Measurements from ENCODE around the gene PDHB.
A peak's percentile ranks its signal among the peaks of the same experiment; 100 is the strongest.

PDHB gene

GRCh38 chr3:58408906-58409305 is 24.7 kb downstream of the PDHB start:
- Histone ChIP-seq H3K4me3 (ENCODE audit: low read depth, low read length) (no peak overlapping the region), H3K27me3 (replicated peaks) (no peaks in the 10 kb centered on the region), H3K27ac (no peak overlapping the region), H3K36me3 (replicated peaks) (peaks cover 9% of the 10 kb centered on the region)
- DNase-seq = no peak
- TF ChIP-seq CTCF (IDR thresholded peaks at IDR 0.05; ENCODE audit: low read depth, low read length, missing control alignments) = no peak
- in situ Hi-C loops (cut with HindIII; ENCODE audit: low pct_ligation_motif_present, low sequenced_read_pairs) = no loop called here

- Histone ChIP-seq H3K27ac (peak overlapping the region; percentile 10), H3K36me3 (replicated peaks) (peaks cover 4% of the 10 kb centered on the region), H3K4me3 (ENCODE audit: low read depth, low read length) (no peak overlapping the region), H3K27me3 (replicated peaks) (no peaks in the 10 kb centered on the region)
- peak; percentile 56 for DNase-seq
- in situ Hi-C loops (cut with HindIII; ENCODE audit: low pct_ligation_motif_present, low sequenced_read_pairs) = no loop called here
- no peak for TF ChIP-seq CTCF (IDR thresholded peaks at IDR 0.05; ENCODE audit: low read depth, low read length, missing control alignments)
These were observed 29.2 kb downstream of the PDHB start for GRCh38 chr3:58404396-58404795.

DNA sequence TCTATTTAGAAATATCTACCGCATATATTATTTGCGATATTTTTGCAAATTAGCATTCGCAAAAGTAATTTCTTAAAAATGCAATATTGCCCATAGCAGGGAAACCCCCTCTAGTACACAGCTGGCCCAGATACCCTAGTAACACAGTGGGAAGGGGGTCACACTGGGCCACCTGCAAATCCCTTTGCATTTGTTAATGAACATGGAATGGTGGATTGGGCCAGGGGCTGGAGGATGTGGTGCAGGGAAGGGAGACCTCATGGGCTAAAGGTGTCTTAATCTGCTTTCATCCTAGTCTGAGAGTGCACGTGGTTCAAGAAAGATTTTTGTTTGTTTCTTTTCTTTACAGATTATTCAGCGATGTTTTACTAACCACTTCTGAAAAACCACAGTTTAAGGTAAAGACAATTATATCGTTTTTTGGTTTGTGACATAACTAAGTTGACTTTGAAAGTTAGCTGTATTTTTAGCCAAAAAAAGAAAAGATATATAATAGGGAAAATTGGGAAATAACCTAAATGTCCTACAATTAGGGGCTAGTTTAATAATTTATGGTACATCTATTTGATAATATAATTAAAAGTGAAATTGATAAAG is 30.0 kb downstream of the PDHB start:
- Histone ChIP-seq H3K36me3 (replicated peaks) (peaks cover 5% of the 10 kb centered on the region), H3K27ac (no peak overlapping the region)
- in situ Hi-C loops (cut with HindIII; ENCODE audit: low pct_ligation_motif_present, low sequenced_read_pairs) = no loop called here

GRCh38 chr3:58398669-58399333 is 34.8 kb downstream of the PDHB start:
- H3K27ac ChIP-seq = no peak overlapping the region
- in situ Hi-C loops (cut with HindIII; ENCODE audit: low pct_ligation_motif_present, low sequenced_read_pairs) = no loop called here

More for the DNA sequence above, 30.0 kb downstream of the PDHB start:
- TF ChIP-seq CTCF (IDR thresholded peaks at IDR 0.05; ENCODE audit: low read depth, low read length, missing control alignments) = no peak
- no peak overlapping the region for H3K4me3 ChIP-seq (ENCODE audit: low read depth, low read length)
- H3K27me3 ChIP-seq (replicated peaks) = no peaks in the 10 kb centered on the region
- DNase-seq = no peak

DNA sequence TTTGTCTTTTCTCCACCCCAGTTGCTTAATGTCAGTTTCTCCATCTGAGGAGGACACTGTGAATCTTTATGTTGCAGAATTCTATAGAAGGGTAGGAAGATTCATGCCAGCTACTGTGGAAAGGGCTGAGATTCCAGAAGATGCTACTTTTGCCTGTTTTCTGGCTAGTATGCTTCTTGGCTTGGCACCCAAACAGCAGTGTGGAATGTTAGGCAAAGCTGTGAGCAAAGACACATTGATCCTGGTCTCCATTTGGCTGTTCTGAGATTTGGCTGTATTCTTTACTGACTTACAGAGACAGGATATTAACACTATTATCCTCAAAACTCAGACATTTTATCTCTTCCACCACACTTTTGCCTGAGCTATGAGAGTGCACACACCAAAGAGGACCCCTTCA is 39.3 kb downstream of the PDHB start:
- Histone ChIP-seq H3K36me3 (replicated peaks) (peaks cover 19% of the 10 kb centered on the region), H3K27me3 (replicated peaks) (no peaks in the 10 kb centered on the region), H3K4me3 (ENCODE audit: low read depth, low read length) (no peak overlapping the region), H3K27ac (no peak overlapping the region)
- no peak for TF ChIP-seq CTCF (IDR thresholded peaks at IDR 0.05; ENCODE audit: low read depth, low read length, missing control alignments)
- no peak for DNase-seq
- in situ Hi-C loops (cut with HindIII; ENCODE audit: low pct_ligation_motif_present, low sequenced_read_pairs) = no loop called here

More at GRCh38 chr3:58398669-58399333, 34.8 kb downstream of the PDHB start:
- TF ChIP-seq CTCF (IDR thresholded peaks at IDR 0.05; ENCODE audit: low read depth, low read length, missing control alignments) = no peak
- Histone ChIP-seq H3K36me3 (replicated peaks) (peaks cover 24% of the 10 kb centered on the region), H3K4me3 (ENCODE audit: low read depth, low read length) (no peak overlapping the region), H3K27me3 (replicated peaks) (no peaks in the 10 kb centered on the region)
- DNase-seq = no peak

All from brain microvascular endothelial cell (primary cell).